Calu3 (cell line): Measurements from ENCODE around the gene HEXA. TPM values are rescaled to one million over a fixed set of nuclear protein-coding genes. Genes with fewer than 3 reads are reported as not detected.

Experiments used
- BruUV-seq: library from RNA; stranded (reverse); fragments of 400-500 nt; replicated peaks from 2 replicates; lab custom pipeline; 2021; lab: Mats Ljungman, UMichigan
- CTCF ChIA-PET: fragments of 300-600 bp; sonication (Branson Sonifier 250); formaldehyde crosslinking; loops from one replicate; lab custom pipeline; 2022; ENCODE audit warnings: antibody characterized with exemption; lab: Charles Lee
- DNase-seq: peaks from one replicate; pipeline ENCODE4 v3.0.0; 2022
- H3K27ac Mint-ChIP-seq: one replicate; pipeline ENCODE4 v1.8.0; 2022; ENCODE audit warnings: mixed read lengths; ENCODE audit not compliant: unreplicated experiment
- H3K27me3 Mint-ChIP-seq: one replicate; pipeline ENCODE4 v1.8.0; 2022; ENCODE audit warnings: mixed read lengths; ENCODE audit not compliant: unreplicated experiment
- H3K36me3 Mint-ChIP-seq: one replicate; pipeline ENCODE4 v1.8.0; 2022; ENCODE audit warnings: mild to moderate bottlenecking, moderate library complexity, mixed read lengths; ENCODE audit not compliant: insufficient read depth, unreplicated experiment
- H3K4me1 Mint-ChIP-seq: one replicate; pipeline ENCODE4 v1.8.0; 2022; ENCODE audit warnings: mild to moderate bottlenecking, low read depth, mixed read lengths; ENCODE audit not compliant: unreplicated experiment
- H3K4me3 Mint-ChIP-seq: one replicate; pipeline ENCODE4 v1.8.0; 2022; ENCODE audit warnings: mild to moderate bottlenecking, low read depth, moderate library complexity, mixed read lengths; ENCODE audit not compliant: unreplicated experiment
- H3K9me3 Mint-ChIP-seq: one replicate; pipeline ENCODE4 v1.8.0; 2022; ENCODE audit warnings: low read depth, mixed read lengths; ENCODE audit not compliant: unreplicated experiment
- CTCF ChIP-seq: fragments of 200-600 bp; IDR thresholded peaks from one replicate; pipeline ENCODE4 v1.8.0; 2022; ENCODE audit warnings: antibody characterized with exemption; ENCODE audit not compliant: unreplicated experiment
- intact Hi-C: fragments of 100-400 bp; cut with micrococcal nuclease; formaldehyde crosslinking; loops from one replicate; pipeline ENCODE4 v1.10.0; 2022; ENCODE audit not compliant: unreplicated experiment
- total RNA-seq: library from RNA; stranded (reverse); gene quantifications from 2 replicates; pipeline ENCODE4 v1.2.3, GENCODE V29; 2022

The HEXA gene
- total RNA-seq, 1 experiment from 2014 or later = 129 TPM

DNA sequence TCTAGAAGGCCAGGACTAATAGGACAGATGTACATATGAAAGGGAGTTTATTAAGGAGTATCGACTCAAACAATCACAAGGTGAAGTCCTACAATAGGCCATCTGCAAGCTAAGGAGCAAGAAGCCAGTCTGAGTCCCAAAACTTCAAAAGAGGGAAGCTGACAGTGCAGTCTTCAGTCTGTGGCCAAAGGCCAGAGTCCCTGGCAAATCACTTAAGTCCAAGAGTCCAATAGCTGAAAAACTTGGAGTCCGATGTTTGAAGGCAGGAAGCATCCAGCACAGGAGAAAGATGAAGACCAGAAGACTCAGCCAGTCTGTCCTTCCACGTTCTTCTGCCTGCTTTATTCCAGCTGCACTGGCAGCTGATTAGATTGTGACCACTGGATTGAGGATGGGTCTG lies 44.8 kb downstream of the HEXA start:
- DNase-seq = no peak
- H3K9me3 Mint-ChIP-seq = no peaks in the 10 kb centered on the region
- H3K36me3 Mint-ChIP-seq = no peaks in the 10 kb centered on the region
- no peaks in the 10 kb centered on the region for H3K4me1 Mint-ChIP-seq
- H3K27me3 Mint-ChIP-seq = no peaks in the 10 kb centered on the region
- intact Hi-C loops = no loop called here
- CTCF ChIA-PET = interaction anchor here (1.4 kb wide), 1 partner anchor 21 kb away, joined by 3 read pairs; no protein-coding TSS in a partner anchor
- no TSS peak for BruUV-seq
- H3K4me3 Mint-ChIP-seq = no peak overlapping the region
- no peak overlapping the region for H3K27ac Mint-ChIP-seq
- TF ChIP-seq CTCF = no peak

- BruUV-seq = no TSS peak
Observed at GRCh38 chr15:72323752-72324151, 52.1 kb downstream of the HEXA start.

GRCh38 chr15:72319985-72320671 lies 55.7 kb downstream of the HEXA start, which contains the start of gene CELF6:
TSS of gene CELF6 (minus strand) at chr15:72320157. CDS start at chr15:72319874, 283 bp downstream.
- H3K36me3 Mint-ChIP-seq = peaks cover 18% of the 10 kb centered on the region
- intact Hi-C loops = no loop called here
- peaks cover 5% of the 10 kb centered on the region for H3K9me3 Mint-ChIP-seq
- DNase-seq = peak; percentile 88
- H3K4me1 Mint-ChIP-seq = no peaks in the 10 kb centered on the region
- H3K27ac Mint-ChIP-seq = peak within 1 kb of the TSS; percentile 72
- H3K27me3 Mint-ChIP-seq = peaks cover 46% of the 10 kb centered on the region
- TF ChIP-seq CTCF = no peak
- BruUV-seq = no TSS peak
- CTCF ChIA-PET = no interaction called here
- peak within 1 kb of the TSS; percentile 77 for H3K4me3 Mint-ChIP-seq

More at GRCh38 chr15:72323752-72324151, 52.1 kb downstream of the HEXA start:
- intact Hi-C loops = no loop called here
- TF ChIP-seq CTCF = no peak
- no peak for DNase-seq
- CTCF ChIA-PET = interaction anchor here (0.7 kb wide), 1 partner anchor 385 kb away, joined by 3 read pairs; no protein-coding TSS in a partner anchor
- Mint-ChIP-seq H3K36me3 (peaks cover 16% of the 10 kb centered on the region), H3K27me3 (peaks cover 10% of the 10 kb centered on the region), H3K4me1 (no peaks in the 10 kb centered on the region), H3K4me3 (no peak overlapping the region), H3K27ac (no peak overlapping the region), H3K9me3 (peaks cover 5% of the 10 kb centered on the region)

- CTCF ChIA-PET = no interaction called here
- peak; percentile 80 for DNase-seq
Observed at GRCh38 chr15:72319360-72319984, 56.3 kb downstream of the HEXA start.

More at GRCh38 chr15:72319360-72319984, 56.3 kb downstream of the HEXA start:
- H3K9me3 Mint-ChIP-seq = peaks cover 5% of the 10 kb centered on the region
- no peak for TF ChIP-seq CTCF
- intact Hi-C loops = no loop called here
- no peaks in the 10 kb centered on the region for H3K4me1 Mint-ChIP-seq
- H3K27me3 Mint-ChIP-seq = peaks cover 53% of the 10 kb centered on the region
- H3K27ac Mint-ChIP-seq = peak overlapping the region; percentile 47
- no TSS peak for BruUV-seq
- H3K4me3 Mint-ChIP-seq = peak overlapping the region; percentile 77
- H3K36me3 Mint-ChIP-seq = peaks cover 18% of the 10 kb centered on the region
